ENCODE measurements around the gene TIMP2. TPM values are rescaled to one million over a fixed set of nuclear protein-coding genes. Genes with fewer than 3 reads are reported as not detected.

The TIMP2 gene
- total and polyA plus RNA-seq, 4 donors: 8.9 to 37.6 (median 10.1) TPM

GRCh38 chr17:78952706-78953105 is 27.5 kb upstream of the TIMP2 start:
- no peak for TF ChIP-seq JUND (IDR thresholded peaks at IDR 0.05)
- TF ChIP-seq ZBTB33 (IDR thresholded peaks at IDR 0.05): no peak
- TF ChIP-seq MAX (IDR thresholded peaks at IDR 0.05): no peak
- no peak for TF ChIP-seq NR2F2 (IDR thresholded peaks at IDR 0.05)
- no peak for TF ChIP-seq FOXA2 (IDR thresholded peaks at IDR 0.05)
- TF ChIP-seq TAF1 (conservative IDR thresholded peaks at IDR 0.05): no peak
- TF ChIP-seq SP1 (IDR thresholded peaks at IDR 0.05): no peak
- TF ChIP-seq FOXA1 (IDR thresholded peaks at IDR 0.05): no peak
- TF ChIP-seq RXRA (IDR thresholded peaks at IDR 0.05): no peak
- TF ChIP-seq HNF4G (IDR thresholded peaks at IDR 0.05): no peak
- TF ChIP-seq CTCF (IDR thresholded peaks at IDR 0.05; ENCODE audit: low read depth, low read length, missing input control): no peak
- TF ChIP-seq REST (IDR thresholded peaks at IDR 0.05): no peak
- TF ChIP-seq EGR1 (IDR thresholded peaks at IDR 0.05; ENCODE audit: low read depth in 2 of 2): no peak
- TF ChIP-seq YY1 (IDR thresholded peaks at IDR 0.05): no peak
- TF ChIP-seq GABPA (IDR thresholded peaks at IDR 0.05 in 1 of 2, conservative IDR thresholded peaks at IDR 0.05 in 1 of 2): no peak
- Histone ChIP-seq H3K4me3 (ENCODE audit: low read depth in 1 of 3, low read length in 3 of 3) (no peak overlapping the region), H3K27me3 (ENCODE audit: control insufficient read depth in 4 of 4, insufficient read depth in 4 of 4, low read length in 3 of 4) (no peaks in the 10 kb centered on the region), H3K9ac (ENCODE audit: low read depth in 1 of 2, low read length in 2 of 2) (no peak overlapping the region), H3K27ac (ENCODE audit: low read depth in 1 of 2, low read length in 2 of 2) (no peak overlapping the region), H3K36me3 (ENCODE audit: control insufficient read depth in 4 of 4, insufficient read depth in 3 of 4, low read depth in 1 of 4, low read length in 3 of 4) (no peaks in the 10 kb centered on the region), H3K9me3 (ENCODE audit: control insufficient read depth in 4 of 4, low read length in 3 of 4) (peaks cover 0 to 9% (median 4%) of the 10 kb centered on the region in 4 donors), H3K4me1 (ENCODE audit: control insufficient read depth in 4 of 4, insufficient read depth in 4 of 4, low read length in 3 of 4) (peaks cover 0 to under 1% (median 0%) of the 10 kb centered on the region in 4 donors)
- WGBS: 92% methylated on average over 10 of the region's 10 CpGs
- DNase-seq (ENCODE audit: low spot score): no peak

- no peaks in the 10 kb centered on the region for H3K27me3 ChIP-seq (ENCODE audit: control insufficient read depth in 4 of 4, insufficient read depth in 4 of 4, low read length in 3 of 4)
- no peaks in the 10 kb centered on the region for H3K36me3 ChIP-seq (ENCODE audit: control insufficient read depth in 4 of 4, insufficient read depth in 3 of 4, low read depth in 1 of 4, low read length in 3 of 4)
- DNase-seq (ENCODE audit: low spot score): no peak
- 52% methylated on average over 12 of the region's 12 CpGs for WGBS
- no peak overlapping the region for H3K27ac ChIP-seq (ENCODE audit: low read depth in 1 of 2, low read length in 2 of 2)
- H3K9ac ChIP-seq (ENCODE audit: low read depth in 1 of 2, low read length in 2 of 2): no peak overlapping the region
- H3K4me1 ChIP-seq (ENCODE audit: control insufficient read depth in 4 of 4, insufficient read depth in 4 of 4, low read length in 3 of 4): peaks cover 0 to 2% (median 0%) of the 10 kb centered on the region in 4 donors
- TF ChIP-seq RAD21 (IDR thresholded peaks at IDR 0.05) (no peak), CTCF (IDR thresholded peaks at IDR 0.05; ENCODE audit: low read depth, low read length, missing input control) (no peak), GABPA (IDR thresholded peaks at IDR 0.05 in 1 of 2, conservative IDR thresholded peaks at IDR 0.05 in 1 of 2) (no peak), HNF4G (IDR thresholded peaks at IDR 0.05) (no peak), ZBTB33 (IDR thresholded peaks at IDR 0.05) (no peak), FOXA1 (IDR thresholded peaks at IDR 0.05) (no peak), HNF4A (conservative IDR thresholded peaks at IDR 0.05) (no peak), MAX (IDR thresholded peaks at IDR 0.05) (no peak)
- no peak overlapping the region for H3K4me3 ChIP-seq (ENCODE audit: low read depth in 1 of 3, low read length in 3 of 3)
- peaks cover 0 to 9% (median 4%) of the 10 kb centered on the region in 4 donors for H3K9me3 ChIP-seq (ENCODE audit: control insufficient read depth in 4 of 4, low read length in 3 of 4)
Observed at GRCh38 chr17:78951967-78952551, 26.9 kb upstream of the TIMP2 start.
